HepG2 (cell line): ENCODE data around the gene C14orf180. TPM values are rescaled to one million over a fixed set of nuclear protein-coding genes. Genes with fewer than 3 reads are reported as not detected.

Experiments used
- ATAC-seq: fragments of 200-7000 bp; cut with Tn5 transposase; 3 replicates; pipeline ENCODE4 v1.9.1; 2020; ENCODE audit warnings: mild to moderate bottlenecking, moderate library complexity
- BruUV-seq: library from RNA; stranded (reverse); fragments of 400-500 nt; replicated peaks from 2 replicates; lab custom pipeline; 2021; lab: Mats Ljungman, UMichigan
- CTCF ChIA-PET: fragments of 300-600 bp; formaldehyde crosslinking; extraction: SDS; loops from one replicate; lab custom pipeline; 2021; ENCODE audit warnings: low total read pairs, inconsistent platforms, low intra/inter-chr PET ratio; lab: Yijun Ruan, JAX
- POLR2A ChIA-PET: fragments of 350-600 bp; sonication (Branson Sonifier 250); formaldehyde crosslinking; loops from one replicate; lab custom pipeline; 2020; ENCODE audit warnings: antibody characterized with exemption, inconsistent platforms; lab: Yijun Ruan, JAX
- DNase-seq: peaks from one replicate; pipeline ENCODE4 v3.0.0-alpha.2; 2015; ENCODE audit warnings: low spot score
- FAIRE-seq: peaks from 3 replicates; lab custom pipeline; 2011; peaks lifted over from hg19 to GRCh38; lab: Jason Lieb, UNC
- H2AFZ ChIP-seq: one replicate; pipeline ENCODE4 v1.6.1; 2011; ENCODE audit warnings: low read length, inconsistent platforms
- H3K27ac ChIP-seq: fragments of 300-600 bp; 3 replicates; pipeline ENCODE4 v1.8.0; 2011; ENCODE audit warnings: mixed run types, mild to moderate bottlenecking, mixed read lengths, low read length, inconsistent platforms; ENCODE audit not compliant: insufficient read depth; ENCODE audit errors: extremely low read length
- H3K27me3 ChIP-seq, 2 experiments: fragments of 200-600 bp in 1 of 2; 2 replicates in 1 of 2; 3 replicates in 1 of 2; pipeline versions ENCODE4 v1.6.0 to v1.8.0; 2011; ENCODE audit warnings: low read length in 2 of 2, mild to moderate bottlenecking in 2 of 2, moderate library complexity in 2 of 2, inconsistent platforms in 1 of 2; ENCODE audit not compliant: insufficient read depth in 2 of 2, control insufficient read depth in 1 of 2
- H3K36me3 ChIP-seq, 2 experiments: fragments of 200-600 bp in 1 of 2; replicated peaks in 1 of 2; 2 replicates in 1 of 2; 3 replicates in 1 of 2; pipeline versions ENCODE4 v1.5.1 to v1.8.0; 2011; ENCODE audit warnings: low read length in 2 of 2, inconsistent platforms in 1 of 2; ENCODE audit not compliant: insufficient read depth in 2 of 2, control insufficient read depth in 1 of 2
- H3K4me1 ChIP-seq: 2 replicates; pipeline ENCODE4 v1.5.1; 2012; ENCODE audit warnings: low read length, inconsistent platforms; ENCODE audit not compliant: insufficient read depth
- H3K4me2 ChIP-seq: 2 replicates; pipeline ENCODE4 v1.6.0; 2011; ENCODE audit warnings: low read depth, low read length, inconsistent platforms
- H3K4me3 ChIP-seq, 3 experiments: fragments of 200-600 bp in 1 of 3; sonication (generic), shearing (Covaris generic) in 1 of 3; replicated peaks in 1 of 3; 2 replicates each; pipeline ENCODE4 v1.5.1; 2011 to 2016; ENCODE audit warnings: low read length in 3 of 3, inconsistent platforms in 2 of 3, low read depth in 2 of 3, mild to moderate bottlenecking in 2 of 3, control low read depth in 1 of 3, mixed read lengths in 1 of 3; ENCODE audit not compliant: insufficient read depth in 1 of 3
- H3K79me2 ChIP-seq: one replicate; pipeline ENCODE4 v1.6.1; 2011; ENCODE audit warnings: low read length, inconsistent platforms; ENCODE audit not compliant: insufficient read depth
- H3K9ac ChIP-seq: 2 replicates; pipeline ENCODE4 v1.6.0; 2011; ENCODE audit warnings: mild to moderate bottlenecking, low read depth, low read length, inconsistent platforms; ENCODE audit not compliant: insufficient read depth
- H3K9me3 ChIP-seq: 2 replicates; pipeline ENCODE4 v1.5.1; 2012; ENCODE audit warnings: mild to moderate bottlenecking, low read length
- H4K20me1 ChIP-seq: 2 replicates; pipeline ENCODE4 v1.6.0; 2011; ENCODE audit warnings: inconsistent platforms, mild to moderate bottlenecking, low read length, moderate library complexity; ENCODE audit not compliant: insufficient read depth
- CHD2 ChIP-seq: IDR thresholded peaks from 2 replicates; pipeline ENCODE4 v1.6.1; 2011; ENCODE audit warnings: low read depth, low read length, improper control_type of control experiment
- HNRNPK ChIP-seq: fragments of 200-400 bp; formaldehyde crosslinking; IDR thresholded peaks from 2 replicates; pipeline ENCODE4 v1.6.1; 2018; ENCODE audit warnings: low read length, low read depth, moderate library complexity, mild to moderate bottlenecking; ENCODE audit not compliant: poor library complexity, severe bottlenecking
- PITX1 ChIP-seq: sonication (generic); formaldehyde crosslinking; IDR thresholded peaks from 2 replicates; pipeline ENCODE4 v1.5.1; 2020; ENCODE audit warnings: mild to moderate bottlenecking, missing genetic modification reagents
- POLR2A ChIP-seq, 2 experiments: IDR thresholded peaks; 2 replicates each; pipeline ENCODE4 v1.6.1; 2011; ENCODE audit warnings: low read depth in 2 of 2, low read length in 2 of 2, mild to moderate bottlenecking in 1 of 2, moderate library complexity in 1 of 2; ENCODE audit not compliant: insufficient read depth in 1 of 2
- ZMYM2 ChIP-seq: sonication (generic); formaldehyde crosslinking; IDR thresholded peaks from 2 replicates; pipeline ENCODE4 v1.8.0; 2022; ENCODE audit warnings: mild to moderate bottlenecking, missing genetic modification reagents
- ZNF205 ChIP-seq: IDR thresholded peaks from 2 replicates; pipeline ENCODE4 v1.6.1; 2018; ENCODE audit warnings: missing biosample characterization, missing genetic modification reagents
- ZNF431 ChIP-seq: sonication (generic); formaldehyde crosslinking; IDR thresholded peaks from 2 replicates; pipeline ENCODE4 v1.9.0; 2022; ENCODE audit warnings: missing genetic modification reagents, low read depth, mild to moderate bottlenecking, borderline replicate concordance
- ZNF556 ChIP-seq: sonication (generic); formaldehyde crosslinking; IDR thresholded peaks from 2 replicates; pipeline ENCODE4 v1.4.0; 2020; ENCODE audit warnings: mild to moderate bottlenecking, missing genetic modification reagents, borderline replicate concordance
- WGBS: methylation state at CpG from one replicate; pipeline ENCODE4 v1.1.6; 2017; ENCODE audit warnings: low lambda C conversion rate; 5-methylcytosine and 5-hydroxymethylcytosine counted together
- in situ Hi-C: cut with HindIII; loops from 2 replicates; pipeline ENCODE4 v1.10.0; 2017; ENCODE audit warnings: low pct_unique_long_range_greater_than_20kb; ENCODE audit not compliant: extremely low pct_ligation_motif_present
- intact Hi-C: fragments of 100-400 bp; cut with micrococcal nuclease; formaldehyde crosslinking; loops from one replicate; pipeline ENCODE4 v1.10.0; 2022; ENCODE audit not compliant: unreplicated experiment
- polyA plus RNA-seq, 8 experiments: library from polyadenylated mRNA; depleted of rRNA in 3 of 8; stranded (reverse) in 7 of 8; unstranded in 1 of 8; fragments of >200 nt; fragmentation: Illumina TruSeq in 4 of 8; extraction: Trizol in 4 of 8; gene quantifications; 2 replicates each; pipeline versions ENCODE4 v1.2.1 to v1.2.3, GENCODE V29; 2011 to 2016; ENCODE audit warnings: low read depth in 4 of 8, missing spikeins in 1 of 8, mixed read lengths in 1 of 8; ENCODE audit not compliant: insufficient read depth in 1 of 8
- total RNA-seq, 5 experiments: library from RNA; depleted of rRNA; stranded (reverse); fragments of >200 nt; fragmentation: Illumina TruSeq; extraction: Trizol; gene quantifications; 2 replicates each; pipeline ENCODE4 v1.2.3, GENCODE V29; 2016; ENCODE audit warnings: low read depth in 1 of 5
- TF ChIP-seq, protein P1 (sequence below): sonication (generic); formaldehyde crosslinking; IDR thresholded peaks from 2 replicates; pipeline ENCODE4 v1.9.0; 2021; ENCODE audit warnings: missing genetic modification reagents, borderline replicate concordance
- TF ChIP-seq, protein P2 (sequence below): sonication (generic); formaldehyde crosslinking; IDR thresholded peaks from 2 replicates; pipeline ENCODE4 v1.9.0; 2021; ENCODE audit warnings: missing genetic modification reagents, mild to moderate bottlenecking, borderline replicate concordance
- TF ChIP-seq, protein P3 (sequence below): sonication (generic); formaldehyde crosslinking; IDR thresholded peaks from 2 replicates; pipeline ENCODE4 v1.5.0; 2020; ENCODE audit warnings: mild to moderate bottlenecking, missing genetic modification reagents, borderline replicate concordance

Gene C14orf180
- total and polyA plus RNA-seq, 2 of the 13 experiments (the other 11 are each of a cell fraction or from before 2014, with no cell fraction given): not detected

DNA sequence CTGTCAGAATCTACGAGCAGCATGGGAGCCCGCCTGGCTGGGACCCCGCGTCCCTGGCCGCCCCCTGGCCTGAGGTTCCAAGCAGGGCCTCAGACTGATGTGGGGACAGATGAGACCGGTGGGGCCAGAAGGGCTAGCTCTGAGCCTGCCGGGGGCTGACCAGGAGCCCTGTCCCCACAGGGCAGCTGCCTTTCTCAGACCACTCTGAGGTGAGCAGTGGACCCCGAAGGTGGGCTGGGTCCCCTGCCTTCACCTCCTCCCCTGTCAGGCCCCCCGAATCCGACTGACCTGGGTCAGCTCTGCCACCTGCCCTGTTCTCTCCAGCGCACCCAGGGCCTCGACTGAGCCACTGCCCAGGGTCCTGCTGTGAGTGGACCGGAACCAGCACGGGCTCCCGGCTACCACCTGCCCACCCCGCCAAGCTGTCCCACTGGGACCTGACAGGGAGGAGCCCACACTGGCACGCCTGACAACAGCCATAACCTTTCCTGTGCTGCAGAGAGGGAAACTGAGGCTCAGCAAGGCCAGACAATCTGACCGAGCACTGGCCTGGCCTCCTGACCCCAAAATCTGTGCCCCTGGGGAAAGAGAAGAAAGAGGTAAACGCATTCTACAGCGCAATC, 54.7 kb downstream of the C14orf180 start (continued):
- TF ChIP-seq ZNF205 (CRISPR knock-in tag) (no peak), CHD2 (no peak)
- TF ChIP-seq, all 625 proteins: peak for 0

DNA sequence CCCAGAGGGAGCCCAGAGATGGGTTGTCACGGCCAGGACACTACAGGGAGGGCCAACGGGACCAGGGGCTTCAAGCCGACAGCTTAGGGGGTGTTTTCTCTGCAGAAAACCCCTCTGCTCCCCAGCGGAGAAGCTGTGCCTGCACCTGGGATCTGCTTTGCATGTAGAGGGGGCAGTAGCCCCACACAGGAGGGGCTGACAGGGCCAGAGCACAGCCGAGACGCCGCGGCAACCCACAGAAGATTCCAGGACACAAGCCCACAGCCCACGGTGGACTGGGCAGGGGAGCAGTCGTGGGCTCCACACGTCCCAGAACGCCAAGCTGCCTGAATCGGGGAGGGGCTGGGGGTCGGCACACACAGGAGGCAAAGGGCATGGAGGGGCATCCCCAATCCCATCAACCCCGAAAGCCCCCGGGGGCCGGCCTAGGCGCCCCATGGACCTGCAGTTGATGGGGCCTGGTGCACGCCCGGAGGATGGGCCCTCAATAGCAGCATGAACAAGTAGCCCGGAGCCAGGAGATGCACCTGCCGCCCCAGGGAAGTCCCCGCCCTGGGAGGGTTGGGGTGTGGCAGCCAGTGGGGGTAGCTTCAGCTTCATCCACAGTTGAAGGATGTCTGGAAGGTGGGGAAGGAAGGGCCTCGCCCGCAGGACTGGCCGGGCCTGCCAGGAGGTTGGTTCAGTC, 55.5 kb downstream of the C14orf180 start:
- in situ Hi-C loops: no loop called here
- no peak for ATAC-seq
- Histone ChIP-seq H3K79me2 (no peaks in the 10 kb centered on the region), H3K9me3 (no peaks in the 10 kb centered on the region), H3K27ac (no peak overlapping the region), H3K36me3 (no peaks in the 10 kb centered on the region), H3K9ac (no peak overlapping the region), H4K20me1 (no peaks in the 10 kb centered on the region), H3K4me2 (no peak overlapping the region), H3K4me3 (no peak overlapping the region), H3K27me3 (peaks cover 8 to 73% of the 10 kb centered on the region in 2 experiments), H2AFZ (no peak overlapping the region), H3K4me1 (peaks cover 8% of the 10 kb centered on the region; the same call in 1 of the 2 replicates)
- intact Hi-C loops: no loop called here
- WGBS: 64% methylated on average over 4 of the region's 26 CpGs
- no TSS peak for BruUV-seq
- FAIRE-seq: no peak
- CTCF ChIA-PET: no interaction called here
- no peak for DNase-seq
- POLR2A ChIA-PET: no interaction called here
- TF ChIP-seq ZNF556 (CRISPR knock-in tag) (no peak), PITX1 (no peak), HNRNPK (no peak), ZMYM2 (CRISPR knock-in tag) (no peak), POLR2A (IDR thresholded peaks at IDR 0.05; ENCODE audit: insufficient read depth in 1 of 2, low read depth in 2 of 2, low read length in 2 of 2) (no peak), ZNF431 (no peak)
- TF ChIP-seq, protein P1, sequence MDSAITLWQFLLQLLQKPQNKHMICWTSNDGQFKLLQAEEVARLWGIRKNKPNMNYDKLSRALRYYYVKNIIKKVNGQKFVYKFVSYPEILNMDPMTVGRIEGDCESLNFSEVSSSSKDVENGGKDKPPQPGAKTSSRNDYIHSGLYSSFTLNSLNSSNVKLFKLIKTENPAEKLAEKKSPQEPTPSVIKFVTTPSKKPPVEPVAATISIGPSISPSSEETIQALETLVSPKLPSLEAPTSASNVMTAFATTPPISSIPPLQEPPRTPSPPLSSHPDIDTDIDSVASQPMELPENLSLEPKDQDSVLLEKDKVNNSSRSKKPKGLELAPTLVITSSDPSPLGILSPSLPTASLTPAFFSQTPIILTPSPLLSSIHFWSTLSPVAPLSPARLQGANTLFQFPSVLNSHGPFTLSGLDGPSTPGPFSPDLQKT (CRISPR knock-in tag): no peak
- TF ChIP-seq, protein P2, sequence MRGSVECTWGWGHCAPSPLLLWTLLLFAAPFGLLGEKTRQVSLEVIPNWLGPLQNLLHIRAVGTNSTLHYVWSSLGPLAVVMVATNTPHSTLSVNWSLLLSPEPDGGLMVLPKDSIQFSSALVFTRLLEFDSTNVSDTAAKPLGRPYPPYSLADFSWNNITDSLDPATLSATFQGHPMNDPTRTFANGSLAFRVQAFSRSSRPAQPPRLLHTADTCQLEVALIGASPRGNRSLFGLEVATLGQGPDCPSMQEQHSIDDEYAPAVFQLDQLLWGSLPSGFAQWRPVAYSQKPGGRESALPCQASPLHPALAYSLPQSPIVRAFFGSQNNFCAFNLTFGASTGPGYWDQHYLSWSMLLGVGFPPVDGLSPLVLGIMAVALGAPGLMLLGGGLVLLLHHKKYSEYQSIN (CRISPR knock-in tag): no peak
- TF ChIP-seq, protein P3, sequence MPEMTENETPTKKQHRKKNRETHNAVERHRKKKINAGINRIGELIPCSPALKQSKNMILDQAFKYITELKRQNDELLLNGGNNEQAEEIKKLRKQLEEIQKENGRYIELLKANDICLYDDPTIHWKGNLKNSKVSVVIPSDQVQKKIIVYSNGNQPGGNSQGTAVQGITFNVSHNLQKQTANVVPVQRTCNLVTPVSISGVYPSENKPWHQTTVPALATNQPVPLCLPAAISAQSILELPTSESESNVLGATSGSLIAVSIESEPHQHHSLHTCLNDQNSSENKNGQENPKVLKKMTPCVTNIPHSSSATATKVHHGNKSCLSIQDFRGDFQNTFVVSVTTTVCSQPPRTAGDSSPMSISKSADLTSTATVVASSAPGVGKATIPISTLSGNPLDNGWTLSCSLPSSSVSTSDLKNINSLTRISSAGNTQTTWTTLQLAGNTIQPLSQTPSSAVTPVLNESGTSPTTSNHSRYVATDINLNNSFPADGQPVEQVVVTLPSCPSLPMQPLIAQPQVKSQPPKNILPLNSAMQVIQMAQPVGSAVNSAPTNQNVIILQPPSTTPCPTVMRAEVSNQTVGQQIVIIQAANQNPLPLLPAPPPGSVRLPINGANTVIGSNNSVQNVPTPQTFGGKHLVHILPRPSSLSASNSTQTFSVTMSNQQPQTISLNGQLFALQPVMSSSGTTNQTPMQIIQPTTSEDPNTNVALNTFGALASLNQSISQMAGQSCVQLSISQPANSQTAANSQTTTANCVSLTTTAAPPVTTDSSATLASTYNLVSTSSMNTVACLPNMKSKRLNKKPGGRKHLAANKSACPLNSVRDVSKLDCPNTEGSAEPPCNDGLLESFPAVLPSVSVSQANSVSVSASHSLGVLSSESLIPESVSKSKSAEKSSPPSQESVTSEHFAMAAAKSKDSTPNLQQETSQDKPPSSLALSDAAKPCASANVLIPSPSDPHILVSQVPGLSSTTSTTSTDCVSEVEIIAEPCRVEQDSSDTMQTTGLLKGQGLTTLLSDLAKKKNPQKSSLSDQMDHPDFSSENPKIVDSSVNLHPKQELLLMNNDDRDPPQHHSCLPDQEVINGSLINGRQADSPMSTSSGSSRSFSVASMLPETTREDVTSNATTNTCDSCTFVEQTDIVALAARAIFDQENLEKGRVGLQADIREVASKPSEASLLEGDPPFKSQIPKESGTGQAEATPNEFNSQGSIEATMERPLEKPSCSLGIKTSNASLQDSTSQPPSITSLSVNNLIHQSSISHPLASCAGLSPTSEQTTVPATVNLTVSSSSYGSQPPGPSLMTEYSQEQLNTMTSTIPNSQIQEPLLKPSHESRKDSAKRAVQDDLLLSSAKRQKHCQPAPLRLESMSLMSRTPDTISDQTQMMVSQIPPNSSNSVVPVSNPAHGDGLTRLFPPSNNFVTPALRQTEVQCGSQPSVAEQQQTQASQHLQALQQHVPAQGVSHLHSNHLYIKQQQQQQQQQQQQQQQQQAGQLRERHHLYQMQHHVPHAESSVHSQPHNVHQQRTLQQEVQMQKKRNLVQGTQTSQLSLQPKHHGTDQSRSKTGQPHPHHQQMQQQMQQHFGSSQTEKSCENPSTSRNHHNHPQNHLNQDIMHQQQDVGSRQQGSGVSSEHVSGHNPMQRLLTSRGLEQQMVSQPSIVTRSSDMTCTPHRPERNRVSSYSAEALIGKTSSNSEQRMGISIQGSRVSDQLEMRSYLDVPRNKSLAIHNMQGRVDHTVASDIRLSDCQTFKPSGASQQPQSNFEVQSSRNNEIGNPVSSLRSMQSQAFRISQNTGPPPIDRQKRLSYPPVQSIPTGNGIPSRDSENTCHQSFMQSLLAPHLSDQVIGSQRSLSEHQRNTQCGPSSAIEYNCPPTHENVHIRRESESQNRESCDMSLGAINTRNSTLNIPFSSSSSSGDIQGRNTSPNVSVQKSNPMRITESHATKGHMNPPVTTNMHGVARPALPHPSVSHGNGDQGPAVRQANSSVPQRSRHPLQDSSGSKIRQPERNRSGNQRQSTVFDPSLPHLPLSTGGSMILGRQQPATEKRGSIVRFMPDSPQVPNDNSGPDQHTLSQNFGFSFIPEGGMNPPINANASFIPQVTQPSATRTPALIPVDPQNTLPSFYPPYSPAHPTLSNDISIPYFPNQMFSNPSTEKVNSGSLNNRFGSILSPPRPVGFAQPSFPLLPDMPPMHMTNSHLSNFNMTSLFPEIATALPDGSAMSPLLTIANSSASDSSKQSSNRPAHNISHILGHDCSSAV (CRISPR knock-in tag): no peak
